NCI-H146 treated with DMSO at 0.1 percent for 48 hours (cell line): ENCODE measurements around the gene ZNF423.

ENCODE experiments used
- DNase-seq: peaks from one replicate; lab custom pipeline; 2025; ENCODE audit not compliant: unreplicated experiment; lab: John Stamatoyannopoulos, UW

Gene ZNF423

DNA sequence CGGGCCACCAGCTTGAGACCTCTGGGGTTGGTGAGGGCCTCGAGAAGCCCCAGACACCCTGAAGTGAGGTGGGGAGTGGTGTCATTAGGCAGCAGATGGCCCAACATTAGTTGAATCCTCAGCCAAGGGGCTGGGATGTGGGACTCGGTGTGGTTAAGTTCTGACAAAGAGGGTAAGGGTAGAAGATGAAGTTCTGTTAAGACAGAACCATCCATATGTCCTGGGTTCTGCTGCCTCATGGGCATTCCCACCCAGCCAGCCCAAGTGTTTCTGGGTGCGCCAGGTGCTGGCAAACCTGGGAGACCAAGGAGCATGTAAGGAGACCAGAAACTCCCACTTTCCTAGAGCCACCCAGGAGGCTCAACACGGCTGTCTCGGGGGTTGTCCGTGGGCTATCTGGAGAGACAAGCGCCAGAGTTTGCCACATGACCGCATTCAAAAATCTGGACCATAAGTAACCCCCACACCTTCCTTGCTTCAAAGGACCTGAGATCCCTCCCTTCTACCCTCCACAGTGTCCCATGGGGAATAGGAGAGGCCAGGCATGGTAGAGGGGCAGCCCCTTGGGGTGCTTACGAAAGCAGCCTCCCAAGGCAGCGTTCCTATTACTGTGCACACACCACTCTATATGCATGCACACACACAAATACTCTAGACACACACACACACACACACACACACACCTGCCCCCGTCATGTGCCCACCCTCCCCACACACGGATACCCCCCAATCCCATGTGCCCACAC, 353.6 kb downstream of the ZNF423 start:
- DNase-seq, result no peak

- no peak for DNase-seq
Observed at GRCh38 chr16:49499869-49500610, 355.9 kb downstream of the ZNF423 start.

- no peak for DNase-seq
Observed at GRCh38 chr16:49499414-49499785, 356.5 kb downstream of the ZNF423 start.

- no peak for DNase-seq
Observed at GRCh38 chr16:49498666-49499413, 357.1 kb downstream of the ZNF423 start.

- no peak for DNase-seq
Observed at GRCh38 chr16:49498264-49498663, 357.6 kb downstream of the ZNF423 start.

DNA sequence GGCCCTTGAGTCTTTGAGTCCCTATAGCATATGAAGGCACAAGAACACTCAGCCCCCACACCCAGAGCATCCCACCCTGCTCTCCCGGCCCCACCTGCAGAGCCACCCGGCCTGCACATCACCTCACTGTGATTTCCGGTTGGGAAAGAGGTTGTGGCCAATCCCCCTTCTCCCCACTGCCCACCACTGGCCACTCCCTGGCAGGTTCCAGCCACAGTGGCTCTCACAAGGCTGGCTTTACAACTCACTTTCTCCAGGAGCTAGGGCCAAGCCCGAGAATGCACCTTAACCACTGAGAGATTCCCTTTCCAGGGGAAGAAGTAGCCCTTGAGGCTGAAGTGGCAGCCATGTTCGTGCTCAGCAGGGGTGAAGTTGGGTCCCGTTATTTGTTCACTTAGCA, 358.4 kb downstream of the ZNF423 start:
- DNase-seq, result no peak

- DNase-seq, result no peak
Observed at GRCh38 chr16:49496656-49497055, 359.3 kb downstream of the ZNF423 start.

DNA sequence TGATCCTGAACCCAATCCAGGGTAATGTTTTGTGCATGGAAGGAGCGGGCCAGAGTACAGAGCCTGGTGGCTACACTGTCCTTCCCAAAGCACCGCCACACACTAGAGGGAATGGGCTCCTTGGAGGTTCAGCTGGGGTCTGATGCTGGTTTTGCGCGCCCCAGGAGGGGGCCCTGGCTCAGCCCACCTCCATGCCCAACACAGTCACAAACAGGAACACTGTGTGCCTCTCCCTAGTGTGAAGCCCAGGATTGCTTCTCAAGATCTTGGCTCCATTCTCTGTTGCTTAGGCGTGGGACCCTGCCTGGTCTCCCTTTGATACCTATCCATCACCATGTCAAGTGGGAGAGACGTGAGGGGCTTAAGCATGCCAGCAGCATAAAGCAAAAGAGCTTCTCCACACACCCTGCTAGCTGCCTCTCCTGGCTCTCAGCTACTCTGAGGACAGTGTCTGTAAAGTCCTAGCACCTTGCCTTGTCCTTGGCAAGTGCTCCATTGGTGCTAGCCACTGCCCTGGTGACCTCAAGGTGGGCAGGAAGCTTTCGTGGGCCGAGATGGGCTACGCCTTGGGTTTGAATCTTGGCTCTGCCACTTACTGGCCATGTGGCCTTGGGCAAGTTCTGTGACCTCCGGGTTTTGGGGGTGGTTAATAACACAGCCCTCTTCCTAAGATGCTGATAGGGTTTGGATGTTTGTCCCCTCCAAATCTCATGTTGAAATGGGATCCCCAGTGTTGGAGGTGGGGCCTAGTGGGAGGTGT, 360.1 kb downstream of the ZNF423 start:
- DNase-seq, result no peak

- no peak for DNase-seq
Observed at GRCh38 chr16:49494891-49495566, 360.9 kb downstream of the ZNF423 start.

DNA sequence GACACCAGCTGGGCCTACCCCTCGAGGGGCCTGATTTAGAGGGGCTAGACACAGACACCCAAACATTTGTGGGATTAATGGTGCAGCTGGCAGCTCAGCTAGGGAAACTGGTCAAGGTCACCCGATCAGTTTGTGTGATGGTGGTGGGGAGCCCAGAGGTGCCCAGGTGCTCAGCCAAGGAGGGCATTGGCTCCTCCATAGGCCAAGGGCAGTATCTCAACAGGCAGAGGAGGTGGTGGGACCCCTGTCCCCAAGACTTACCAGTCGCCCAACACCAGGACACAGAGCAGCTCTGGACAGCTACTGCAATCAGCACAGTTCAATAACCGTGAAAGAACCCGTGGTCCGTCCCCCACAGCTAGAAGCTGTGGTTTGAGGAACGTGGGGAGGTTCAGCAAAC, 361.4 kb downstream of the ZNF423 start:
- no peak for DNase-seq

DNA sequence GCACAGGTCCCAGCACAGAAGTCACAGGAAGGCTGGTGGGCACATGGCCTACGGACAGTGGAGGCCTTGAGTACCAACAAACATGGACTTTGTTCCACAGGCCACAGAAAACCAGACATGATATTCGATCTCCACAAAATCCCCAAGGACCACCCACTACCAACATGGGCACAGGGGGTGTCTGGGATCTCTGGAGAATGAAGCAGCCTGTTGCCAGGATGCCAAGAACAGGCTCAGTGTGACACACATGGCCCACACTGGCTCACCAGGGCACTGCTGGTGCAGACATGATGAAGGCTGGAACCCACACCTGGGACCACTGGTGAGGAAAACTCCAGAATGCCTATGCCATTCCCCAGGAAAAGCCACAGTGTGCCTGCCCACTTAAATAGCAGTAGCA, 362.1 kb downstream of the ZNF423 start:
- DNase-seq, result no peak

GRCh38 chr16:49492896-49493626, 362.9 kb downstream of the ZNF423 start:
- DNase-seq, result no peak

DNA sequence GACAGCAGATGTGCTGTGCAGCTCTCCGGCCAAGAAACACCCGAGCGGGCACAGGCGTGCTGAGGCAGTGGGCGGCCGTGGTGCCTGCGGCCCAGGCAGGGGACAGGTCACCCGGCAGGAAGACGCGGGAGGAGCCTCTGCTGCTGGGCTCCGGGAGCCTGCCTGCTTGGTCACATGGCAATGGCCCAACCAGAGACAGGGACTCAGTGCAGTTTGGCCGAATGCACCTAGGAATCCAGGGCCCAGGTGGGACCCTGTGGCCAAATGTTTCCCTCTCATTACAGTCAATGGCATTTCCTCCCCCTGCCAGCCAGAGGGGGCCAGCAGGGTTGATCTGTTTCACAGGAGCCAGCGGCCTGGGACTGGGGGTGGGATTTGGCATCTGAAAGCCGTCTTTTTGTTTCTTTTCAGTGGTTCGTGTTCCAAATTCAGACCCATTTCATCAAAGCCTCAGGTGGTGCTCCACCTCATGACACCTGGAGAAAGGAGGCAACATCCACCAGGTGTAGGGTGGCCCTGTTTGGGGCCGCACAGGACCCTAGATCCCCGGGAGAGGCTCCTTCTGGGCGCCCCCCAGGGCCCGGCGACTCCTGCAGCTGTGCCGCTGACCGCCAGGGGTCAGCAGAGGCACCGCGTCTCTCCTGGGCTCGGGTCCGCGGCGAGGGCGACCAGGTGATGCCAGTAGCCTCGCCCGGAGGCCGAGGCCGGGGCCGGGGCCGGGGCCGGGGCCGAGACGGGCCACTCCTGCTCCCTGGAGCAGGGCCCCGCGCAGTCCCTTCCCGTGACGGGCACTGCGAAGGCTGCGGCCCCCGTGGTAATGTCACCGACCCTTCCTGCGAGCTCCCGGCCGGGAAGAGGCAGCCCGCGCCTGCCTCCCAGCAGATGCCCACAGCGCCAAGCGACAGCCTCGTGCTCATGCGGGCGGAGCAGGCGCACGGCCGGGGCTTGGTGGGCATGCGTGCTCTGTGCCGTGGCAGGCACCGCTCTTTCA, 363.8 kb downstream of the ZNF423 start:
- no peak for DNase-seq

DNA sequence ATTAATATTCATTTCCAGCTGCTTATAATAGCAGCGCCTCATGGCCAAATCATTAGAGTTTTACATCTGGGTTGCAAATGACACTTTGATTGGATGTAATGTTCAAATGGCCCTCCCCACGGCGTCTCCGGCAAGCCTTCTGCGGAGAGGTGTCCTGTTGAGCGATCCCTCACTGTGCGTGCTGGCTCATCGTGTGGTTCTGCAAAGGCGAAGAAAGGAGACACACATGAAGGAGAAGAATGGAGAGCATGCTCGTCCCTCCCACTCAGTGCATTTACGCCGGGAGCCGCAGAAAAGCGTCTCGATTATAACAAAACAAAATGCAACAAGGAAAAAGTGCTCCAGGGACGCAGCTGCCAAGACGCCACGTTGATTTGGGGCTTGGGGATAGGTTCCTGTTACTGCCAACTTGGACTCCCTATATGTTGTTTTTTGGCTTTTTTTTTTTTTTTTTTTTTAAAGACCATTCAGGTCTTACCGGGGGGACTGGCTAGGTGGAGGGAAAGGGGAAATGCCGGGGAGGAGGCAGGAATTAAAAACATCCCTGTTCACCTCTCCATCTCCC, 364.7 kb downstream of the ZNF423 start:
- no peak for DNase-seq

- DNase-seq, result no peak
Observed at GRCh38 chr16:49490321-49490705, 365.6 kb downstream of the ZNF423 start.

- DNase-seq, result no peak
Observed at GRCh38 chr16:49489686-49490320, 366.1 kb downstream of the ZNF423 start.

DNA sequence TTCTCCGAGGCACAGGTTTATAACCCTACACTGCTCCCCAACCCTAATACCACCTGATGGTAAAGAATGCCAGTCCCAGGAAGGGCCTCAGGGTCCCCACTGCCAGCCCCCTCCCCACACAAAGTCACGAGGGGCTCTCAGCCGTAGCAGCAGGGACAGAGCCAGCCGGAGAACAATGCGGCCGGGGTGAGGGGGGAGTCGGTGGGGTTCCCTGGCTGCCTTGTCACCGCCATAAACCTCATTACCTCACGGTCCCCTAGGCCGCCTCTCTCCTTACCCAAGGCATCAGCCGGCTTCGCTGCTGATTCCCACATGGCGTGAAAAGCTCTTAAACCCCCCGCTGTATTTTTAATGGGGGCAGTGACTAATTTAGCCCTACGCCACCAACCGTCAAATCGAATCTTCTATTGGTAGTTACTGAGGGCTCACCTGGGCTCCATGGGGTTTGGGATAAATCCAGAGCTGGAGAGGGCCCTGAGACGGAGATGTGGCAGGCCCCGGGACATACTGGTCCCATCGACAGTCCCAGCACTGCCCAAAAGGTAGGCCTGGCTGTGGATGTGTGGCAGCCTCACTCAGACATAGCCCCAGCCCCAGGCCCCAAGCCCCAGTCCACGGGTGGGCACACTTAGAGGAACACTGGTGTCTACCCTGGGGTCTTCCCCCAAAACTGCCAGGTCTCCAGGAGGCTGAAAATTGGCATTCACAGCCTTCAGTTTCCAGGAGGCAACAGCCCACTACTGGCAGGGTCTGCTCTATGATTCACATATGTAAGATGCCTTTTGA, 367.0 kb downstream of the ZNF423 start:
- no peak for DNase-seq
